Fibroblast of skin of right biceps (primary cell): Measurements from ENCODE around the gene SOD2.
"Not testable (repeated sequence)": the region's sequence is repeated elsewhere in the genome, so short reads cannot be mapped to it uniquely, and the experiment has no call there.

Source experiments
- DNase-seq: peaks from one replicate; pipeline ENCODE4 v3.0.0-alpha.2; 2013

Gene SOD2

GRCh38 chr6:159715605-159716004 is 22.6 kb upstream of the SOD2 start:
- DNase-seq = no peak

DNA sequence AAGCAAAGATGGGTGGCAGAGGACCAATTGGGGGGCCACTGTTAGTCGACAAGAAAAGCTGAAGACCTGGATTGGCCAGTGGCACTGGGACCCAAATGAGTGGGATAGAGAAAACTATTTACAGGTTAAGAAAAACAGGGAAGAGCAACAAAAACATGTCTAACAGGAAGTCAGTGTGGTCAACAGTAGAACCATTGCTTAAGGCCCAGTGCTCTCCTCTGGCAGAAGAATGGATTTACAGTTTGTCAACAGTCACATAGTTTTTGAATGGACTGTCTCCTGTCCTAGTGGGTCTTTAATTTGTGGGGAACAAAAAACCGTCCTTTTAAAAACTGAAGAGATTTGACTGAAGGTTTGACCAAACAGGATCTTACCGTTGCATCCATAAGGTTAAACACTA is 22.1 kb upstream of the SOD2 start:
- DNase-seq = no peak

DNA sequence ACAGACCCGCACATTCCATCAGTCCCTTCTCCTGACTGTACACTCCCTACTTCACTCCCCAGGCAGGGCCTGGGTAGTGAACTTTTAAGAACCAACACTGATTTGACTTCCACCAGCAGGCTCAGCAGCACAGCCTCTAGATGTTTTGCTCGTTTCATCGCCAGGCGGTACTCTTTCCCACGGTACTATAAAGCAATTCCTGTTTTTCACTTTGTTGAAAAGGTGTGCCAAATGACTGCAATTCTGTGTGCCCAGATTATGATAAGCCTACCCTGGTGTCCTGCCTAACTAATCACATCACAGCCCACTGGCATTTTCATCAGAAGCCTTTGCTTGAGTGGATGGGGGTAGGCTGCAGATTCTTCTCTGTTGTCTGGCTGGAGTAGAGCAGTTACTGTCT is 21.4 kb upstream of the SOD2 start:
- DNase-seq = no peak

DNA sequence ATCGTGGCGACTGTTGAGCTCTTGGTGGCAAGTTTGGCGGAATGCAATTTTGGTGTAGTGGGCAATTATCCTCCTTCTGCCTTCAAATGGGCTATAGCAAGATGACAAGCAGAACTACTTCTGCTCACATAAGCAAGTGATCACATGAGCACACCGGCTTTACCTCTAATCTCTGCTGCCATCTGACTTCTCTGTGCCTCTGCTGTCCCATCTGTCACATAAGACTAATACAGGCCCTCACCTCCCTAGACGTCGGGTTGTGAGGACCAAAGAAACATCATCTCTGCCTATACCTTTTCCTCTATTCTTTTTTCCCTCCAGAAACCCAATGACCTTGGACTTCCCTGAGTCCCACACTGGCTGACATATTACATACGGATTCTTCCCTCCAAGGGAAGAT is 20.9 kb upstream of the SOD2 start:
- DNase-seq = no peak

DNA sequence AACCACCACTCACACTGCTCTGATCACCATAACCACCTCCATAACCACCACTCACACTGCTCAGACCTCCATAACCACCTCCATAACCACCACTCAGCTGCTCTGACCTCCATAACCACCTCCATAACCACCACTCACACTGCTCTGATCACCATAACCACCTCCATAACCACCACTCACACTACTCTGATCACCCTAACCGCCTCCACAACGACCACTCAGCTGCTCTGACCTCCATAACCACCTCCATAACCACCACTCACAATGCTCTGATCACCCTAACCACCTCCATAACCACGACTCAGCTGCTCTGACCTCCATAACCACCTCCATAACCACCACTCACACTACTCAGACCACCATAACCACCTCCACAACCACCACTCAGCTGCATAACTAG is 19.3 kb upstream of the SOD2 start:
- not testable (repeated sequence) for DNase-seq

- not testable (repeated sequence) for DNase-seq
Observed at GRCh38 chr6:159710603-159711002, 17.6 kb upstream of the SOD2 start.

DNA sequence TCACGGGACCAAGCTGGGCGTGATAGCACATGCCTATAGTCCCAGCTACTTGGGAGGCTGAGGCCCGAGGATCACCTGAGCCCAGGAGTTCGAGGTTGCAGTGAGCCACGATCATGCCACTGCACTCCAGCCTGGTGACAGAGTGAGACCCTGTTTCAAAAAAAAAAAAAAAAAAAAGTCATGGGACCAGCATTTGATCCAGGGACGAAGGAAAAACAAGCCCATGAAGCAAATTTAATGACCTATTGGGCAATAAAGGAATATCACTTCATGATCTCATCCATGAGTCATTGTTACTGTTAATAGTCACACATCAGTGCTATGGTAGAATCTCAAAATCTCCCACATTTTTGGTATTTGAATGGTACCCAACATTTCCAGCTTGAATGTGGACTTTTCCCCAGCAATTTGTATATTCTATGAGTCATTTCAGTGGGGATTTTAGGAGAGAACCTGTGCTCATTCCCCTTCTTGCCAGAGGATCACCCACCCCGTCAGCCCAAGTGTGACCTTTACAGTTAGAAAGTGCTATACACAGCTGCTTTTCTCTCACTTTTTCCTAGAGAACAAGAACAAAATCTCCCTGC is 8.5 kb upstream of the SOD2 start:
- peak; percentile 94 for DNase-seq

DNA sequence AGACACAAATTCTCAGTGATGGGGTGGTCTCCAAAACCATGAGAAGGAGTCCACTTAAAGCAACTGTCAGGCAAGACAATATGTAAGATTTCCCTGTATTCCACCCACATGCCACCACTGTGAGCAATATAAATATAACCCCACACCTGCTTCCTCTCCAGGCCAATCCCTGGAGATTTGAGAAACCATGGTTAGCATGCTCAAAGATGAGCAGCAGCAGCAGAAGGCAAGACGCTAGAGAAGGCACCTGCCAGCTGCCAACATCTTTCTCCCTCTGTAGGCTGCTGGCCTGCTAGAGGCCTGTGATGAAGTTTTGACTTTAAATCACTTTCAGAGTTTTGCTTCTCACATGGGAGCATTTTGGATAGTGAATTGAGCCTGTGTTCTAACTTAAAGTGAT is 7.9 kb upstream of the SOD2 start:
- peak; percentile 36 for DNase-seq

- peak; percentile 80 for DNase-seq
Observed at GRCh38 chr6:159695984-159696383, 2.9 kb upstream of the SOD2 start.

- DNase-seq = no peak
Observed at GRCh38 chr6:159693894-159694545, 979 bp upstream of the SOD2 start.

DNA sequence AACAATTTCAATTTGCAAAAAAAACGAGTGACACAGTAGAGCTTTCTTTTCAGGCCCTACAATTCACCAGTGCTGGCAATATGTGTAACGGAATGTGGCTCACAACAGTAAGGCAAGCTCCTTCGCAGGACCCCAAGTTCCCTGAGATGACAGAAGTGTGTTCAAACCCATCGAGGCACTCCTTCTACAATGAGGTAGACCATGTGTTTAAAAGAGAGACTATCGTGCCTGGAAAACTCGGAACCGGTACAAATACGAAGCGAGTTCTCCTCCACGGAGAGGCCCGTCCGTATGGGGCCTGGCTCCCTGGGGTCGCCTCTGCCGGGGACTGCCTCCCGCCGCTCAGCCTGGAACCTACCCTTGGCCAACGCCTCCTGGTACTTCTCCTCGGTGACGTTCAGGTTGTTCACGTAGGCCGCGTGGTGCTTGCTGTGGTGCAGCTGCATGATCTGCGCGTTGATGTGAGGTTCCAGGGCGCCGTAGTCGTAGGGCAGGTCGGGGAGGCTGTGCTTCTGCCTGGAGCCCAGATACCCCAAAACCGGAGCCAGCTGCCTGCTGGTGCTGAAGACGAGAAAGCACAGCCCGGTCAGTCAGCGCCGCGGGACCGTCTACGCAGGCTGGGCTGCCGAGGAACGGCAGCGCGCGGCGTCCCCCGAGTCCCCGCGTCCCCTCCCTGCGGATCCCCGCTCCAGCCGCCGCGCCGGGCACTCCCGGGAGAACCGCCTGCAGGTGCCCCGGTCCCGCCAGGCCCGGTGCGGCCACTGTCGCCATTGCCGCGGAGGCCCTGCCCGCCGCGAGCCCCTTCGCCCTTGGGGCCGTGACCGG is 526 bp downstream of the SOD2 start:
- no peak for DNase-seq

DNA sequence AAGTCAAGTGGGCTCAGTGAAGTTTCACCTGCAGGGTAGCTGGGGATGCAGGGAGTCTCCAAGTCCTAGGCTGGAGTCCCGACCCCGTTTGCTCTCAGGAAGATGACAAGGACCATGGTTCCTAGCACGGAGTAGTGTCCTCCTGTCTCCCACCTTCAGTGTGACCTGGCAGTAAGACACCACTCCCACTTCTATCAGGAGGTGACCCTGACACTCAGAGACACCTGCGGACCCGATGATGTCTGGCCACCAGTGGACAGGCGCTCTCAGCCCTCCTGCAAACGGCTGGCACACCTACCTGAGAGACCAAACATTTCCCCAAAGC is 1.1 kb downstream of the SOD2 start:
- DNase-seq = no peak

GRCh38 chr6:159691133-159691962 is 1.7 kb downstream of the SOD2 start:
- peak; percentile 79 for DNase-seq

- DNase-seq = not testable (repeated sequence)
Observed at GRCh38 chr6:159690135-159690534, 2.9 kb downstream of the SOD2 start.

DNA sequence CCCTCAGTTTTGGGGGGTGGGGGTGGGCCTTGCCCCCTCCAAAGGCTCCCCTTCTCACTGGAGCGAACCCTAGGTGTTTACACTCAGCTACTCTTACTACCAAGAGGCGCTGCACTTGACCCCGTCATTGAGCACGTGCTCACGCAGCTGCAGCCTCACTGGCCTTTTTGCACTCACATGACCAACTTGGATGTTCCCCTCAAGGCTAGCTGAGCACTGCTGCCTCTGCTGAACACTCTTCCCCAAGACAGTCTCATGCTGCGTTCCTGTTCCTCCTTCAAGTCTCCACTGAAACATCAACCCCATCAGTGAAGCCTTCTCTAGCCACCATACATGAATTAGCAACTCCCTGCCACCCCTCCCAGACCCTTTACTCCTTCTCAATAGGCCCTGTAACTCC is 4.0 kb downstream of the SOD2 start:
- no peak for DNase-seq

GRCh38 chr6:159688266-159688905 is 4.7 kb downstream of the SOD2 start:
- DNase-seq = no peak

DNA sequence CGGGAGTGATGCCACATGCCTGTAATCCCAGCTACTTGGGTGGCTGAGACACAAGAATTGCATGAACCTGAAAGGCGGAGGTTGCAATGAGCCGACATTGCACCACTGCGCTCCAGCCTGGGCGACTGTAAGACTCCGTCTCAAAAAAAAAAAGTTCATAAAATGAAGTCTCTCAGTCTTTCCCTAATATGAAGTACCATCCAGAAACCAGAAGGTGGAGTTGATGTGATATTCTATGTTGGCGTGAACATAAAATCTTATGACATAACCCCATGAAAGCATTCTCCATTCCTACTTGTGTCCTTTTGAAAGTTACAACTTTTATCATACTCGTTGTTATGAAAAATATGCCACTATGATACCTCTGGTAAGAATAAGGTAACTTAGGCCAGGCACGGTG is 5.7 kb downstream of the SOD2 start:
- DNase-seq = no peak

DNA sequence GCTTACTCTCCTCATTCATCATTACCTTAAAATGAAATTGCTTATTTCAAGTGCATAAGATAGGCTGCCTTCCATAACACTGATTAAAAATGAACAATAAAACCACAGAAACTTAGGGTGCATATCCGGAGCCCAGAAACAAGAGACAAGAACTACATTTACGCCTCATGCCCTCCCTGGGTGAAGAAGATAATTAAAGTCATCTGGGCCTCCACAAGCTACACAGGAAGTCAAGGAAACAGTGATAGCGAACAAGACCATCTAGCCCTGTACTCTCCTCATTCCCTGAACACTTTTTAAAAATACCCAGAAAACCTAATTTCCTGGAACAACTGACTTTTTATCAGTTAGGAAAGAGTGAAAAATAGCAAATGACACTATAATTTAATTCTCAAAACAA is 6.3 kb downstream of the SOD2 start:
- no peak for DNase-seq

DNA sequence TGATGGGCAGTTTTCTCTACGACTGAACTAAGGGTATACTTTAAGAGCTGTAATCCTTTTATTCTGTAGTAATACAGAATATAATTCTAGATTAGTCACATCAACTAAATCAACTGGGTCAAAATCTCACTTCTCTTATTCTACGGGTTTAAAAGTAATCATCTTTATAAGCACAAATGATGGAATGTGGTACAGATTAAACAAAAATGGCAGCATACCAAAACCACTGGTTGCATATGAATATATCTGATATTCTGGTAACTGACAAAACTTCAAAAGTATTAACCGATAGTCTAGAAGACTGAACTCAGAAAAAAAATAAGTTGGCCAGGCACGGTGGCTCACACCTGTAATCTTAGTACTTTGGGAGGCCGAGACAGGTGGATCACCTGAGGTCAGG is 7.0 kb downstream of the SOD2 start:
- no peak for DNase-seq

- no peak for DNase-seq
Observed at GRCh38 chr6:159684013-159684304, 9.1 kb downstream of the SOD2 start.

DNA sequence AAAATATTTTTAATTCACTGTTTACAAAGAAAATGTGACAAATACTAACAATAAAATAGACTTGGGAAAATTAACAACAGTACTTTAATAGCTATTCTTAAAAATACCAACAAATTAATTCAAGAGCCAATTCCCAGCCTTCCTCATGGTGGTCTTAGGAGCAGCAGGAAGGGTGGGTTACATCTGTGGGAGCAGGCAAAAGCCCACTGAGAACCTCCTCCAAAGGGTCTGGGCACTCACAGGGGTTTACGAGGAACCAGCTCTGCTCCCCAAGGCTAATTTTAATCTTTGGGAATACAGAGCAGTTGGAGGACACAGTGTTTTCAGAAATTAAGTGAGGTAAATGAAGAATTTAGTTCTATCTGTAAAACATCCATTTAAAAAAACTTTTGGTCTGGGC is 10.2 kb downstream of the SOD2 start:
- DNase-seq = no peak

DNA sequence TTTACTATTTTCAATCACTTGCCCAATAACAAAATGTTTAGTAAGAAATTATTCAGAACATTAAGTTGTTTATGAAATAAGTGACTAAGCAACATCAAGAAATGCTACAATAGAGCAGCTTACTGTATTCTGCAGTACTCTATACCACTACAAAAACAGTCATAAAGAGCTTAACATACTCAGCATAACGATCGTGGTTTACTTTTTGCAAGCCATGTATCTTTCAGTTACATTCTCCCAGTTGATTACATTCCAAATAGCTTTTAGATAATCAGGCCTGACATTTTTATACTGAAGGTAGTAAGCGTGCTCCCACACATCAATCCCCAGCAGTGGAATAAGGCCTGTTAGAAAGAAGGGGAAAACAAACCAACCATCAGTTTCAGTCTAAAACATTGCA is 10.7 kb downstream of the SOD2 start:
- no peak for DNase-seq

GRCh38 chr6:159681191-159681880 is 11.7 kb downstream of the SOD2 start:
- DNase-seq = no peak
